HG03442 (cell line): ENCODE results near the gene NIN.

Experiments used
- ATAC-seq: cut with Tn5 transposase; IDR thresholded peaks from one replicate; pipeline ENCODE4 v1.9.1; 2021; ENCODE audit warnings: mild to moderate bottlenecking, moderate library complexity; ENCODE audit not compliant: unreplicated experiment

The NIN gene

DNA sequence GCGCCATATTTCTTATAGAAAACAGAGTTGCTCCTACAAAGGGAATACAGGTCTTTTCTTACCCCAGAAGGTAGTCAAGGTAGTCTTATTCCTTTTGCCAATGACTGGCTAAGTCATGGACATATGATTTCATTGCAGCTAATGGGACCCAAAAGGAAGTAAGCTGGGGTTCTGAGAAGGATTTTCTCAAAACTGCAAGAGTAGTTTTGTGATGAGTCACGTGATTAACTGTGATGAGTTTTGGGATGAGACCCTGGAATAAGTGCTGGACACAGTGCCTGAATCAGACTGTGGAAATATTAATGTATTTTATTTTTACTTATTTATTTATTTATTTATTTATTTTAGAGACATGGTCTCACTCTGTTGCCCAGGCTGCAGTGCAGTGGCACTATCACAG is 13.4 kb upstream of the NIN start:
- no peak for ATAC-seq

- no peak for ATAC-seq
These were observed 8.7 kb upstream of the NIN start for GRCh38 chr14:50839691-50840090.

DNA sequence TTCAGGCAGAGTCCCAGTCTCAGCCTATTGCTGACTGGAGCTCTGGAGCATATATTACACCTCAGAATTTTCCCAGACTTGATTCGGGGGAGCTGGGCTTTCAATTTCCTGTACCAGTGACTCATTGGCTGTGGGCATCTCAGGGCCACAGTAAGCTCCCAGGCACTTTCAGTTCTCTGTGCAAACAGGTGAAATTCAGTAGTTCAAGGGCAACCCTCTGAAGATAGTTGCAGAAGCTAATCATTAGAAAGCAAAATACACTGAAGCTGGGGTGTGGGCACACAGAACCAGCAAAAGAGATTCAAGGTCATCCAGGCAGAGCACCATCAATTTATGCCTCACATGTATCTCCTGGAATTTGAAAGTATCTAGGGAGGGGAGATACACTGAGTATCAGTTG is 8.1 kb upstream of the NIN start:
- peak; percentile 47 for ATAC-seq

GRCh38 chr14:50837850-50838470 is 7.0 kb upstream of the NIN start:
- no peak for ATAC-seq

DNA sequence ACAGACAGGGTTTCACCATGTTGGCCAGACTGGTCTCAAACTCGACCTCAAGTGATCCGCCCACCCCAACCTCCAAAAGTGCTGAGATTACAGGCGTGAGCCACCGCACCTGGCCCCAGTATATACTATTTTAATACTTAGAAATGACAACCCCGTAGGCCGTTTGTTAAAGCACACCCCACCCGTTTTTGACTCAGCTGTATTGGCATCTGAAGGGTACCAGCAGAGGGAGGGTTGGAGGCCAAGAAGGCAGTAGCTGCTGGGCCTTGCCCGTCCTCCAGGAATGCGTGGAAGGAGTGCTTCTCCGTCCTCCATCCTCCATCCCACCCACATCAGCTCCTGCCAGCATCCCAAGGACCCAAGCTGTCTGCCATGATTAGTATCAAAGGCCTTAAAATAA is 6.3 kb upstream of the NIN start:
- no peak for ATAC-seq

GRCh38 chr14:50836515-50836914 is 5.6 kb upstream of the NIN start:
- ATAC-seq, result no peak

DNA sequence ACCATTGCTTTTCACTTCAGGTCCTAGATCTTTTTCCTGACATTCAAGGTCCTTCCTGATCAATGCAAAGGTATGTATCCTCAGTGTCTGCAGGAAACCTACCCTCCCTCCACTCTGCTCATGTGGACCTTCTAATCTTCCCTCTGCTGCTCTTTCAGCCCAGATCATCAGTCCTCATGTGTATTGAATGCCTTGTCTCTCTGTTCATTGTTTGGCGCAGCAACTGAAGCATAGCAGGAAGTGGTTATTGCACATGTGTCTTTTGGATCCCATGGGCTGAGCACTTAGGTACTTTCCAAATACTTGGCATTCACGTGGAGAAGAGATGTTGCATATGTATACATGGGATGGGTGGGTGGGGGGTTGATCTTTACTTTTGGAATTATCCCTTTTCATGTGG is 4.3 kb upstream of the NIN start:
- ATAC-seq, result peak; percentile 23

DNA sequence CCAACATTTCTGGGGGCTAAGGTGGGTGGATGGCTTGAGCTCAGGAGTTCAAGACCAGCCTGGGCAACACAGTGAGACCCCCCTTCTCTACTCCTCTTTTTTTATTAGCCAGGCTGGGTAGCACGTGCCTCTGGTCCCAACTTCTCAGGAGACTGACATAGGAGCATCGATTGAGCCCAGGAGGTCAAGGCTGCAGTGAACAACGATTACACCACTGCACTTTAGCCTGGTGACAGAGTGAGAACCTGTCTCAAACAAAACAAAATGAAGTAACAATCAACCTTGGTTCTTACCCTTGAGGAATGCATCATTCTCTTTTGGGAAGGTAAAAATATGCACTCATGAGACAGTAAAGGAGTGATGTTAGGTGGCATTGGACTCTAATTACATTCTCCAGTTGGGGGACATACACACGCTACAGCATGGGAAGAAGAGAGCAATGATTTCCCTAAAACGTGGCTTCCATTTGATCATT is 3.9 kb upstream of the NIN start:
- no peak for ATAC-seq

DNA sequence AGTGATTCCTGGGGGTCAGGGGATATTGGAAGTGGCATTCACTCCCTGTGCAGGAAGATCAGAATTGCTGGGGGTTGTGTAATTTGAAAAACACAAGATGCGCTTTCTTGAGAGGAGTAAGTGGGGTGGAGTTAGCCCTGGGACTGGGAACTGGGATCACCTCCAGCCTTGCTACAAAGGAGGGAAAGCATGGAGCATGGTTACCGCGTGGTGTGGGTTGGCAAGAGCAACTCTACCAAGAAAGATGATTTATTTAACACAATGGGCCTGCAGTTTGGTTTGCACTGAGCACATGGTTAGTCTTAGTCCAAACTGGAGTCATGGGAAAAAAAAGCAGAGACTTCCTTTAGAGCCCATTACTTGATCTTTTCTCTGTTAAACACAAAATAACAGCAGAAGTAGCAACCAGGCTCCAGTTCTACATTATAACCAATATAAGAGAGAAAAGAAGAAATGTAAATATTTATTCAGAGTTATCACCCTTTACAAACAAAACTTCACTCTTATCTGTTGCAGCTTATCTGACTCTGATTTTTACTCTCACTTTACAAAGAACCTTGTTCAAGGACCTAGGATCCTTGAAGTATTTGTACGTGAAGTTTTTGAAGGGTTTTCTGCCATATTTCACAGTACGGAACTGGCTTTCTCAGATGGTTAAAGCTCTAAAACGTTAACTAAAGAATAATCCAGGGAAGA is 2.1 kb upstream of the NIN start:
- ATAC-seq, result no peak

GRCh38 chr14:50831726-50832168 is 785 bp upstream of the NIN start:
- ATAC-seq, result no peak

- peak; percentile 28 for ATAC-seq
These were observed 674 bp downstream of the NIN start for GRCh38 chr14:50830044-50830931.

GRCh38 chr14:50829489-50830043 is 1.4 kb downstream of the NIN start:
- ATAC-seq, result no peak

- ATAC-seq, result no peak
These were observed 2.1 kb downstream of the NIN start for GRCh38 chr14:50828721-50829488.

GRCh38 chr14:50826681-50827080 is 4.3 kb downstream of the NIN start:
- ATAC-seq, result no peak

- ATAC-seq, result no peak
These were observed 5.7 kb downstream of the NIN start for GRCh38 chr14:50825307-50825706.

DNA sequence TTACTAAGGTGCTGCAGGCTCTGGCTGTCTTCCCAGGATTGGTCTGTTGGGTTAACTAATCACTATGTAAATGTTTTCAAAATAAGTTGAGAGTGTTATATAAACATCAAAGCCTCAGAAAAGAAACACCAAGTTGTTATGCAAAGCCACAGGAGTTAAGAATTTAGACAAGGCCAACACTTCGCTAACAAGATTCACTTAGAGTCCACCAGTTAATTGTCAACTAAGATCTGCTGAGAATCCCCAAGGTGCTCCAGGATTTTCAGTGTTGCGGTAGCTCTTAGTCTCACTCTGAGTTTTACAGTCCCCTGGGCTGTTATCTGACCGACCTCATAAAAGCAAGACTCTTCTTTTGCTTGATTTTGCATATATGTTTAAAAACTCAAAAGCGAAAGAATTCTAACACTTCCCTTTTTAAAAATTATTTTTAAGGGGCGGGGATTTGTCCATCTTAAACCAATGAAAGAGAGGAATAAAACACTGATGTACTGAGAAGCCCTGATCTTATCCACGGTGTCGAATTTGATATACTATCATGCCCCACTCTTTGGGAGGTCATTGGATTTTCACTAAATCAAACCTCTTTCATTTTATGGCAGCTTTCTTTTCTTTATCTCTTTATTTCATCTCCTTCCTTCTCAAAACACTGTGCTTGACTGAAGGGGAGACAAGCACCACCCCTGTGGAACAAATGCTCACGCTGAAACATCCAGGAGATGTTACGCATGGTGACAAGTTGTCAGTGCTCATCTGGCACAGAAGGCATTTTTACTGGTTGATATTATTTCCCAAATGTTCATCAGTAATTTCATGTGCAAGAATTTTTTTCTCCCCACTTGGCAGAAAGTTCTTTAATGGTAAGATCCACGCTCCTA is 7.0 kb downstream of the NIN start:
- peak; percentile 58 for ATAC-seq

DNA sequence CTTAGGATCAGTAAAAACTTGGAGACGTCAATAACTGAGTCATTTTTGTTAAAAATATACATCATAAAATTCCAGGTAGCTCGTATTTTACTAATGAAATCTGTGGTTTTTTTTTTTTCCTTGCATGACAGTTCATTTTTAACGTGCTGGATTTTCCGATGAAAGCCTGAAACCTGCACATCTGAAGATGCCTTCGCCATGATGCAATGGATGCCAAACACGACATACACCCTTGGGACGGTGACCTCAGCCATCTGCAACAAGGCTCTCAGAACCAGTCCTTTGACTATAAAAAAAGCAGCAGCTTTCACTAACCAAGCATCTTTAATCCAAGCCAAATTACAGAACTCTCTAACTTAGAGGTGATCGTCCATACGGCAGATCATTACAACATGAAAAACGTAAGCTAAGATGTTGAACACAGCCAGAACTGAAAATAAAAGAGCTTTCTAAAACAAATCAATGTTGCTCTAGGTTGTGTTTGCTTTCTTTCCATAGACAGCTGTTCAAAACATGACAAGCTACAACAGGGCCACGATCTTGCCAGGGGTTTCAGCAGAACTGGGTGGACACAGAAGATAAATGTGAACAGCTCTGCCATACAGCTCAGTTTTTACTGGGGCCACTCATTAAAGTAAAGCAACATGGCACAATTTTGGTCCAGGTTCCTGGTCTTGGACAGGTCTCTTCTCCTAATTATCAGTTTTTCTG is 7.8 kb downstream of the NIN start:
- no peak for ATAC-seq

- ATAC-seq, result peak; percentile 31
These were observed 8.4 kb downstream of the NIN start for GRCh38 chr14:50822501-50823042.
